Adrenal gland (tissue), 5 donors: Measurements from ENCODE around the gene NELL2.

ENCODE experiments used
- POLR2A ChIP-seq, 2 donors: fragments of 450-650 bp; IDR thresholded peaks; one replicate each; pipeline ENCODE4 v1.6.1; 2017; ENCODE audit warnings: antibody characterized with exemption in 2 of 2, mild to moderate bottlenecking in 2 of 2, moderate library complexity in 1 of 2
- TF ChIP-seq, protein P1 (sequence below), 6 experiments: fragments of 450-650 bp in 4 of 6; fragments of 200-600 bp in 2 of 6; sonication (generic) in 1 of 6; IDR thresholded peaks; 1 replicate in 5 of 6; 2 replicates in 1 of 6; pipeline versions ENCODE4 v1.5.1 to v1.8.0; 2016 to 2021; ENCODE audit warnings: antibody characterized with exemption in 6 of 6, mild to moderate bottlenecking in 2 of 6, moderate library complexity in 1 of 6
- donor health status: DM: no; HTN: no; CAD: no.

DNA sequence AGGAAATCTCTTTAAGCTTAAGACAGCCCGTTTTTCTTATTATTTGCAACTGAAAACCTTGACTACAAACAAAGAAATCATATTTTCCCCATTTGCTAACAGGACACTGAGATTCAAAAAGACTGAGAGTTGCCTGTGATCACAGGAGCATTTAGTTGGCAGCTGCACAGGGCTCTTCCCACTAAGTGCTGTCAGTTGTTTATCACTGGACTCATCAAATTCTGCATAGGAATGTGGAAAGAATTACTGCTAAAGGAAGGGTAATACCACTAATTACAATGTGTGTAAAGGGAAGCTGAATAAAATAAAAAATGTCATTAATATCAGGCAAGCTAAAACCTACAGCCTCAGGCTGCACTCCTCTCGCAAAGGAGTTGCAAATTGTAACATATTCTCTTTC lies 226.4 kb downstream of the NELL2 start:
- TF ChIP-seq, protein P1, sequence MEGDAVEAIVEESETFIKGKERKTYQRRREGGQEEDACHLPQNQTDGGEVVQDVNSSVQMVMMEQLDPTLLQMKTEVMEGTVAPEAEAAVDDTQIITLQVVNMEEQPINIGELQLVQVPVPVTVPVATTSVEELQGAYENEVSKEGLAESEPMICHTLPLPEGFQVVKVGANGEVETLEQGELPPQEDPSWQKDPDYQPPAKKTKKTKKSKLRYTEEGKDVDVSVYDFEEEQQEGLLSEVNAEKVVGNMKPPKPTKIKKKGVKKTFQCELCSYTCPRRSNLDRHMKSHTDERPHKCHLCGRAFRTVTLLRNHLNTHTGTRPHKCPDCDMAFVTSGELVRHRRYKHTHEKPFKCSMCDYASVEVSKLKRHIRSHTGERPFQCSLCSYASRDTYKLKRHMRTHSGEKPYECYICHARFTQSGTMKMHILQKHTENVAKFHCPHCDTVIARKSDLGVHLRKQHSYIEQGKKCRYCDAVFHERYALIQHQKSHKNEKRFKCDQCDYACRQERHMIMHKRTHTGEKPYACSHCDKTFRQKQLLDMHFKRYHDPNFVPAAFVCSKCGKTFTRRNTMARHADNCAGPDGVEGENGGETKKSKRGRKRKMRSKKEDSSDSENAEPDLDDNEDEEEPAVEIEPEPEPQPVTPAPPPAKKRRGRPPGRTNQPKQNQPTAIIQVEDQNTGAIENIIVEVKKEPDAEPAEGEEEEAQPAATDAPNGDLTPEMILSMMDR (IDR thresholded peaks at IDR 0.05): no peak
- TF ChIP-seq POLR2A (IDR thresholded peaks at IDR 0.05): no peak
